GM21529 (cell line): ENCODE data around the gene CCT6B.

Experiments used
- ATAC-seq: cut with Tn5 transposase; IDR thresholded peaks from one replicate; pipeline ENCODE4 v1.9.1; 2021; ENCODE audit not compliant: unreplicated experiment

Gene CCT6B

GRCh38 chr17:34892461-34893249 lies 68.6 kb downstream of the CCT6B start:
- ATAC-seq: no peak

GRCh38 chr17:34886831-34887230 lies 74.4 kb downstream of the CCT6B start:
- no peak for ATAC-seq

GRCh38 chr17:34885076-34885475 lies 76.2 kb downstream of the CCT6B start:
- ATAC-seq: no peak

GRCh38 chr17:34884597-34884996 lies 76.7 kb downstream of the CCT6B start:
- ATAC-seq: no peak

GRCh38 chr17:34883106-34884000 lies 77.9 kb downstream of the CCT6B start:
- no peak for ATAC-seq

GRCh38 chr17:34879146-34879545 lies 82.1 kb downstream of the CCT6B start:
- no peak for ATAC-seq
